Non-pigmented ciliary epithelial cell (primary cell): ENCODE results near the gene NSD2.

Source experiments
- DNase-seq: peaks from one replicate; pipeline ENCODE4 v3.0.0-alpha.2; 2010; ENCODE audit warnings: low read depth

NSD2 gene

GRCh38 chr4:1971456-1972200 lies 100.4 kb downstream of the NSD2 start:
- DNase-seq, result no peak

- DNase-seq, result no peak
Measured at GRCh38 chr4:1972414-1972813, 101.2 kb downstream of the NSD2 start.

GRCh38 chr4:1973218-1973617 lies 102.0 kb downstream of the NSD2 start:
- DNase-seq, result no peak

- DNase-seq, result no peak
Measured at GRCh38 chr4:1973661-1974060, 102.5 kb downstream of the NSD2 start.

GRCh38 chr4:1974840-1975239 lies 103.6 kb downstream of the NSD2 start:
- DNase-seq, result no peak

DNA sequence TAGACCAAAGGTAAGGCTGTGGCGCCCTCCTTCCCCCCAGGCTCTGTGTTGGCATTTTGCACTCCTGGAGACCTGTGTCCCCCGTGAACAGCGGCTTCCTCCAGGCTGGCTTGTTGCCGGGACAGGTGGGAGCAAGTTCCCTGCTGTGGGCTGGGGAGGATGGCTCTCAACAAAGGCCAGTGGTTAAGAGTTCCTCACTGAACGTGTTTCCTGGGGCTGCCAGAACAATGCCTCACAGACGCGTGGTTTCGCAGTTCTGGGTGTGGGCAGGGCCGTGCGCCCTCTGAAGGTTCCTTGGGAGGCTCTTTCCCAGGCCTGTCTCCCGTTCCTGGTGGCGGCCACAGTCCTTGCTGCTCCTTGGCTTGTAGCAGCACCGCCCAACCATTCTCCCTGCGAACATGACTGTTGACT lies 104.2 kb downstream of the NSD2 start:
- no peak for DNase-seq

DNA sequence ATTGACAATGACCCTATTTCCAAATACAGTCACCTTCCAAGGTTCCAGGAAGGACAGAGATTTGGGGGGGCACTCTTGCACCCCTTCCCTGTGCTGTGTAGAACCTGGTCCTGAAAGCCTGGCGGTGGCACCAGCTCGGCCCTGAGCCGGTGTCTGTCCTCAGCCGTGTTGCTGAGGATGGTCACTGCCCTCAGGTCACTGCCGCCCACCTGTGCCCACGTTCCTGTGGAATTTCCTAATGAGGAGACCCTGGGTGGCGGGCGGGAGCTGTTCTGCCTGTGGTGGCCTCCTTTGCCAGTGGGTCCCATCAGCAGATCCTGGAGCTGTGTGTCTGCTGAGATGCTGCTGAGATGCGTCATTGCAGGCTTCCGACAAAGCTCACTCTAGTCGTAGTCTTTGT lies 104.7 kb downstream of the NSD2 start:
- no peak for DNase-seq

- no peak for DNase-seq
Measured at GRCh38 chr4:1976416-1977352, 105.5 kb downstream of the NSD2 start.

DNA sequence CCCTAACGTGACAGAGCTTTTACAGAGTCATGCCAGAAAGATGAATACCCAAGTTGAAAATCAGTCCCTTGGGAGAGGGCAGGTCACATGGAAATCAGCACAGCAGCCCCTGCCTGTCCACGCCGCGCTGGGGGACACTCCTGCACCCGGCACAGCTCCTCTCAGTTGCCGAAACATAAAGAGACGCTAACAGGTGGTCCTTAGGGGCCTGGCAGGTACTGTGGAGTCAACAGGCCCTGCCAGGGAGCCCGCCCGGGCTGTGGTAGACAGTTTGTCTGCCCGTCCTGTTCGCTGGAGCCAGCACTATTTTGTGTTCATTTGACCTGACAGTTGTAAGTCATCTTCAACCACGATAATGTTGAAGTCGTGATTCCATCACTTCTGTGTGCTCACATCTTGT lies 107.0 kb downstream of the NSD2 start:
- no peak for DNase-seq

DNA sequence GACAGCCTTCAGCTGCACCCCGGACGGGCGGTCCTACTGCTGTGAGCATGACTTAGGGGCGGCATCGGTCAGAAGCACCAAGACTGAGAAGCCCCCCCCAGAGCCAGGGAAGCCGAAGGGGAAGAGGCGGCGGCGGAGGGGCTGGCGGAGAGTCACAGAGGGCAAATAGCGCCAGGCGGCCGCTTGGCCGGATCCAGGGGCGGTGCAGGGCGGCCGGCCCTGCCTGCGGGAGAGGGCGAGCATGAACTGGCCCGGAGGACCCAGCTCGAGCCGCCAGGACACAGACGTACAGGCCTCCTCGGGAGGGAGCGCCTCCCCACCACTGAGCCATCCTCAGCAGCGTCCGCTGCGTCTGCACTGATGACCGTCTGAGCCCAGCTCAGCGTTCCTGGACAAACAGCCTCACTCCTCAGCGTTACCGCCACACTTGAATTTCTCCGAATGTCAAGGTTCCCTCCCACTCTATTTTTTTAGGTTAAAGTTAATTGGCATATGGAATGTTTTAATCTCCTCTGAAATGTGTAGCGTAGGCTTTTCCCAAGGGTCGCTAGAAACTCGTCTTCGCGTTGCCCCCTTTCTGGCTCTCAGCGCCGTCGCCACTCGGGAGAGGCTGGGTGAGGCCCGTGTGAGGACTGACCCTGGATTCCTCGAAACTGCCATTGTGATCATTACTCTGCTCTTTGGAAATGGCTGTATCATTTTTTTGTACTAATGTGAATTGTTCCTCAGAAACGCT lies 107.7 kb downstream of the NSD2 start:
- DNase-seq, result no peak

DNA sequence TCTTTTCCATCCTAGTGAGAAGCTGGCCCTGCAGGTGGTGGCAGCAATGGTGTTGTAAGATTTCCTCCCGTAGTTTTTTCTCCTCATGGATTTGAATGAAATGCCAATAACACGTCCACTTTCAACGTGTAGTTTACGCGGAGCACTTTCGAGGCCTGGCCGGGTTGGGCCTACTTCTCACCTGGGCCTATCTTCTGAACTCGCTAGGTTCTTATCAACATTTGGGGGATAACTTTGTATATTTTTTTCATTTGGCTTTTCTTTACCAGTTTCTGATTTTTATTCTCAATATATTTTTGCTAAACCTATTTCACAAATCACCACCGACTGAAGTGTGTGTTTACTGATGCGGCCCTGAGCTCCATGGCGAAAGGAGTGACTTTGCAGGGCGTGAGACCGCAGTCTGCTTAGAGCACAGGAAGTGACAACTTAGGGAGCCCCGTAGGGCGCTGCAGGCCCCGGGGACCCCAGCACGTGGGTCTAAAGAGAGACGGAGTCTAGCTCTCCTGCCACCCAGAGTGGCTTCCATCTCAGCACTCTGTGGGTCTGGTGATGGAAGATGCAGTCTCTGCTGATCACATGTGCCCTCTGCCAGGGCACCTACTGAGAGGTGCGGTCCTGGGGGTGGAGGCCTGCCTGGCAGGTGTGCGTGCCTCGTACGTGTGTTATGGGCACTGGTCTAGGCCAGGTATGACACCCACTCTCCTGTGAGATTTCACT lies 108.4 kb downstream of the NSD2 start:
- DNase-seq, result no peak

DNA sequence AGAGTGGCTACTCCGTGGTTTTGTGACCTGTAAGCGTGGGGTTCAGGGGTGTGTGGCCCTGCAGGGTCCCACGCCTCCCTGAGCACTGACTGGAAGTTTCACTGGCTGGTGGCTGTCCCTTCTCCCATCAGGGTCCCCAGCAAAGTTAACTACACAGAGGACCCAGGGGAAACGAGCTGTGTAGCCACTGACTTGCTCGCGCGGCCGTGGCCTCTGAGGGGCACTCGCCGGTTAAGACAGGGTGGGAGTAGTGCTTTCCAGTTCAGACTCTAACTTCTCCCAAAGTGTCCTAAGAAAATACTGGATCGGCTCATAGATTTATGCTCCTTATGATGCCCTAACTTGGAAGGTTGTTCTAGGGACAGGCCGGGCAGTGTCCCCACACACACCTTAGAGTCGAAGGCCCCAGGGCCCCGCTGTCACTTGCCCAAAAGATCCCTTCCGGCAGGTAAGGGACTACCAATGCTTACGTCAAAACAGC lies 109.4 kb downstream of the NSD2 start:
- no peak for DNase-seq

GRCh38 chr4:1981251-1982058 lies 110.3 kb downstream of the NSD2 start:
- DNase-seq, result no peak

DNA sequence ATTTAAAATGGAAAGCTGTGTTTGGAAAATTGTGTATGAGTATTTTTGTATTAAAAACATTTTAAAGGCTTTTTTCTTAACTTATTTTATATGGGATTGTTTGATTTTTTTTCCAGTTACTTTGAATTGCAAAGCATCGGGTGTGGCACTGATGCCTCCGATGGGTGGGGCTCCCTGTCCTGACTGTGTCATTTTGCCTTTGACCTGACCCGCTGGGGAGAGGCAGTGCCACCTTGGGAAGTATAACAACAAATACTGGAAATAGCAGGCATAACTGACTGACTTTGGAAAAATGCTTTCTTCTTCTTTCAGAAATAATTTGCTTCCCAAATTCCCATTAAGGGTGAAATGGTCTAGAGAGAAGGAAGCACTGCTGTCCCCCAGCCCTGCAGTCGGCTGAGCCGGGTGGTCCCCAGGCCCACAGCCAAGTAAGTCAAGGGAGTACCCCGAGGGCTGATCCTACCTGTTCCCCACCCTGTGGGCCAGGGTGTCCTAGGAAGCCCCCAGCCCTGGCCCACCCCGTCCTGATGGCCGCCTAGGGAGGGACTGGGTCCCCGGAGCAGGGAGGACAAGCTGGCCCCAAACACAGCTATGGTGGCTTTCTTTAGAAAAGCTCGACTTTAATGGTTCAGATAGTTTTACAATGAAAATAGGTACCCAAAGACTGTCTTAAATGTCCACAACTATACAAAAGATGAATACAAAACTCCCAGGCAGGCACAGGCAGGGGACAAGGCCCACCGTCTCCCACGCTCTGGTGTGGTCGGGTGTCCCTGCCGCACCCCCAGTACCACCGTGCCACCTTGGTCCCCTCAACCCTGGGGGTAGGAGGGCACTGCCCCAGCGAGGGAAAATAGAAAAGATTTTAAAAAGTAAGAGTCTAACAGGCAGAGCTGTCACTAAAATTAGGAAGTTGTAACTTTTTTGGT lies 111.2 kb downstream of the NSD2 start:
- no peak for DNase-seq

DNA sequence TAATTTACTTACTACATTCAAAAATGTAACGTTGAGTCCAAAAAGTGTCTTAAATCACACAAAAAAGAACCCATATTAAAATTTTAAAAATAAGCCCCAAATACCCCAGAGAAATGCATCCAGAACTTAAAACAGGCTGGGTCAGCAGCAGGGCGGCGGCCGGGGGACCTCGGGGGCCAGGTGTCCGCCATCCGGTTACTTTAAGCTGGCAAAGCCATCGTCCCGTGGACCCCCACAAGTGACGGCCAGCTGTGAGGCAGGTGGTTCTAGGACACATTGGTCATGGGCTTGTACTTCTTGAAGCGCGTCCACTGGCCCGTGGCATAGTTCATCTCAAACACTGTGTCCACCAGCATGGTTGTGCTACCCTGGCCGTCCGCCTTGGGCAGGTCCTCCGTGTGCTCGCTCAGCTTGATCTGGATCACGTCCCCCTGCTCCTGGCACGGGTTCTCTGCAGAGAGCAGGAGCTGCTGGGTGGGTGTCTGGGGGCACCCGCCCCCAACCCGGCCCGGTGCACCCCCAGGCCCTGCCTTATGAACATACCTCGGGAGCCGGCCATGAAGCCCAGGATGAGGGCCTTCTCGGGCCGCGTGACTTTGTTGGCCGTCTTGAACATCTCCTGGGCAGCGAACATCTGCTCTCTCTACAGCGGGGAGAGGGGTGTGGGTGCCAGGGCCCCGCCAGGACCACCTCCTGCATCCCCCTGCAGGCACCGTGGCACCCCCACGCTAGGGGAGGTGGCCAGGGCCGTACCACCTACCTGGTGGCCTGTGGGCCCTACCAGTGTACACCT lies 112.1 kb downstream of the NSD2 start:
- no peak for DNase-seq

DNA sequence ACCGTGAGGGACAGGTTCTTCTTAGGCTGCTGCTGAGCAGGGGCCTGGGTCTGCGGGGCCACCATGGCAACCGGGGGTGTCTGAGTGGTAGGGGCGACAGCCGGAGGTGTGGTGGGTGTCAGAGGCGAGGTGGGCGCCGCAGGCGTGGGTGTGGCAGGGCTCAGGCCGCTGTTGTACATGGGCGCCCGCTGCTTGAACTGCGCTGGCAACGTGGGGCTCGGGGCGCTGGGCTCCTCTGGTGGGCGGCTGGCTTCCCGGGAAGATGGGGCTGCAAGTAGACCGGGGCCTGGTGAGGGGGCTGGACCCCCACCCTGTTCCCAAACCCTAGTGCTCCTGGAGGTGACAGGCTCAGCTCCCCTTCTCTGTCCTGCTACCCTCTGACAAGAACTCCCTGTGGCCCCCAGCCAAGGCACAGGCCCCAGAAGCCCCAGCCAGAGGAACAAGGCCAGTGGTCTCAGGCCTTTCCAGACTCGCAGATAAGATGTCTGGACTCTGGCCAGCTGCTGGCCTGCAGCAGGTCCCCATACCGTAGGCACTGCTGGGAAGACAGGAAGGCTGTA lies 112.7 kb downstream of the NSD2 start:
- DNase-seq, result no peak

DNA sequence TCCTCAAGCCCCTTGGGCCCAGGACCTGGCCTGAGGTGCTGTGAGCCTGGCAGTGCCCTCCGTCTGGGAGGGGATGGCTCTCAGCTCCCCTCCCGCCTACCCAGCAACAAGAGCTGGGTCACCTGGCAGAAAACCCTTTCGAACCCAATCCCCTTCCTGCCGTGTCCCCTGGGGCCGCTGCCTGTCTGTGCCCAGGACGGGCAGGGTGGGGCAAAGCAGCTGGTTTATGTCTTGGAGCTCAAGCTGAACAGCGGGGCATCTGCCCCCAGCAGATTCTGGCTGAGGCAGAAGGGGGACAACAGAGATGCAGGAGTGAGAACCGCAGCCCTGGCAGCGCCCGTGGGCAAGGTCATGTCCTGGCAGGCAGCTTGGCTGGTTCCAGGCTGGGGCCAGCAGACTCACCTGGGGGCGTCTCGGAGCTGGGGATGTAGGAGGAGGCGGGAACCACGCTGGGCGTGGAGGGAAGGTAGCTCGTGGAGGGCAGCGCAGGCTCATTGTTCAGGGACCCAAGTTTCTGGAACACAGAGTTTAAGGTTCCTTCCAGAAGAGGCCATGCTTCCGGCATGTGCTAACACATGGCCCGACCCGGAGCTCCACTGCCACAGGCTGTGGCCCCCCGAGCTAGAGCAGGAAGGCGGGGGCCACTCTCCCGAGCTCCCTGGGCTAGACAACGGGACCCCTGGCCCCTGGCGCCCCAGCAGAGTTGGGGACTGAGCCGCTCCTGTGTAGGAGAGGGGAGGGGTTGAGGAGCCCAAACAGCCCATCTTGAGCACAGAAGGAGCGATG lies 113.4 kb downstream of the NSD2 start:
- DNase-seq, result no peak

- no peak for DNase-seq
Measured at GRCh38 chr4:1985294-1985693, 114.1 kb downstream of the NSD2 start.
